Activated CD4-positive, CD25-positive, alpha-beta regulatory T cell treated with anti-CD3 and anti-CD28 coated beads, Interleukin-2, amount 50 U/mL, for 16 hours (primary cell): ENCODE data around the gene CAPN5.
"Not testable (repeated sequence)": the region's sequence is repeated elsewhere in the genome, so short reads cannot be mapped to it uniquely, and the experiment has no call there.

Source experiments
- DNase-seq: peaks from one replicate; pipeline ENCODE4 v3.0.0-alpha.2; 2020; ENCODE audit warnings: low read depth, low spot score

The CAPN5 gene

DNA sequence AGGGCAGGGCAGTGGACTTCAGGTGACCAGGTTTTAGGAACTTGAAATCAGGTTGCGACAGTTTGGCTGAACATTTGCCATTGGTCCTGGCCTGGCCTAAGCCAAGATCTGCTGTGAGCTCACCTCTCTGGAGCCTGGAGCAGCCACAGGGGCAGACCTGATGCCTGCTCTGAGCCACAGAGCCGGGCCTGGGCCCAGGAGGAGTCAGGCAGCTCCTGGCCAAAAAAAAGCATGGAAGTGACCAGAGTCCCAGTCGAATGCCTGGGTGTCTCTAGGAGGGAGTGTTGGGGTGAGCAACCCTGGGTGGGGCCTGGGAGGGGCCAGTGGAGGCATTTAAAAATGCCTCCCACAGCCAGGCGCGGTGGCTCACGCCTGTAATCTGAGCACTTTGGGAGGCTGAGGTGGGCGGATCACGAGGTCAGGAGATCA is 29.8 kb downstream of the CAPN5 start:
- no peak for DNase-seq

DNA sequence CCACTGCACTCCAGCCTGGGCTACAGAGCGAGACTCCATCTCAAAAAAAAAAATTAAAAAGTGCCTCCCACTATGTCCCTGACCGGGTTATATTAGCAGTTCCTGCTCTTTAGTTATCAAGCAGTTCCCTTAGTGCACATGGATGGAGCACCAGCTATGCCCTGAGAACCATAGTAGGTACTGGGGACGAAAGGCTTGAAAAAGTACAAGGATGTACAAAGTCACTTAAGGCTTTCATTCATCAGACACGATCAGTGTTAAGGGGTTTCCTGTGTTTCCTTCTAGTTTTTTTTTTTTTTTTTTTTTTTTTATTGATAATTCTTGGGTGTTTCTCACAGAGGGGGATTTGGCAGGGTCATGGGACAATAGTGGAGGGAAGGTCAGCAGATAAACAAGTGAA is 30.4 kb downstream of the CAPN5 start:
- DNase-seq = not testable (repeated sequence)

DNA sequence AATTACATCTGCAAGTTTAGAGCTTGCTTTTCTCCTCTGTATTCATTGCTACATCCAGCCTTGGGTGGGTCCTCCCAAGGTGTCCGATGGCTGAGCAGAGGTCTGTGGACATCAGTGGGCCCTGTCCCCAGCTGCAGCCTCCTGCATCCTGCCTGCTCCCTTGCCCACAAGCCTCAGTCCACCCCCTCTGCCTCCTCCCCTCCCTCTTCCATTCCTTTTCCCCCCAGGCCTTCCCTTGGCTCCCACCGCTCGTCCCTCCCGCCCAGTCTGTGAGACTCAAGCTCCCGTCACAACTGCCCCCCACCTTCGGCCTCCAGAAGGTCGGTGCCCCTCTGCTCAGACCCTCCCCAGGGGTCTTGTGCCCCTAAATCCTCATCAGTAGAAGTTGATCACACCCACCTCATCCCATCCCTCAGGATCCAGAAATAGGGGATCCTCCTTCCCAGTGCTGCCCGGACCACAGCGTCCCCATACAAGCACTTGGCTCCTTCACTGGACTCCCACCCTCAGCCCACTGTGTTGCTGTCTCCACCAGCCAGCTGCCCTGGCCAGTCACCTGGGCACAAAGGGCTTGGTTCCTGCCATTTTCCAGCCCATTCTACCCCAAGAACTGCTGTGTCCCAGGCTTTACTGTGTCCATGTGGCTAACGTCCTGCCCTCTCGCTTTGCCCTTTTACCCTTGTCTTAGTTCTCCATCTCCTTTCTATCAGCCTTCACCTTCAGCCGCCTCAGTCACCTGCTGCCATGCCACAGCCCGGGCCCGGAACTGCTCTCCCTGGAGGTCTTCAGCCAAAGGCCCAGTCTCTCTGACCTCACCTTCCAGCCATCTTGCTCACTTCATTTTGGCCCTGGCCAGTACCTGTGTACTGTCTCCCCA is 33.6 kb downstream of the CAPN5 start:
- no peak for DNase-seq

DNA sequence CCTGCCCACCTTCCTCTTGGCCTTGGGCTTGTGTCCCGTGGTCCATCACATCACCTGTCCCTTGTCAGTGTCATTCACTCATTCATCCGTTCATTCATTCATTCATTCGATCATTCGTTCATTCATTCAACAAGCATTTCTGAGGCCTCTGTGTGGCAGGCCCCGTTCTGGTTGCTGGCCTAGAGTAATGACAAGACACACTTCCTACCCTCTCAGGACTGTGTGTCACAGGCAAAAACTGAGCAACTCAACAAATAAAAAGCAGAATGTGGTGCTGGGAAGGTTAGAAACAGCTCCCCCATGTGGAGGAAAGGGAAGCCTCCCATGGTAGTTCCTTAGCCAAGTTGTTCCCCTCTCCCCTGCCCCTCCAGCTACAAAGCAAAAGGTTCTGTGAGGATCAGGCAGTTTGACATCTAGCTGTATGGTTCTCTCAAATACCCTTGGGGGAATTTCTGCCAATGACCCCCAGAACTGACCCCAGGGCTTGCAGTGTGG is 34.3 kb downstream of the CAPN5 start:
- DNase-seq = no peak

DNA sequence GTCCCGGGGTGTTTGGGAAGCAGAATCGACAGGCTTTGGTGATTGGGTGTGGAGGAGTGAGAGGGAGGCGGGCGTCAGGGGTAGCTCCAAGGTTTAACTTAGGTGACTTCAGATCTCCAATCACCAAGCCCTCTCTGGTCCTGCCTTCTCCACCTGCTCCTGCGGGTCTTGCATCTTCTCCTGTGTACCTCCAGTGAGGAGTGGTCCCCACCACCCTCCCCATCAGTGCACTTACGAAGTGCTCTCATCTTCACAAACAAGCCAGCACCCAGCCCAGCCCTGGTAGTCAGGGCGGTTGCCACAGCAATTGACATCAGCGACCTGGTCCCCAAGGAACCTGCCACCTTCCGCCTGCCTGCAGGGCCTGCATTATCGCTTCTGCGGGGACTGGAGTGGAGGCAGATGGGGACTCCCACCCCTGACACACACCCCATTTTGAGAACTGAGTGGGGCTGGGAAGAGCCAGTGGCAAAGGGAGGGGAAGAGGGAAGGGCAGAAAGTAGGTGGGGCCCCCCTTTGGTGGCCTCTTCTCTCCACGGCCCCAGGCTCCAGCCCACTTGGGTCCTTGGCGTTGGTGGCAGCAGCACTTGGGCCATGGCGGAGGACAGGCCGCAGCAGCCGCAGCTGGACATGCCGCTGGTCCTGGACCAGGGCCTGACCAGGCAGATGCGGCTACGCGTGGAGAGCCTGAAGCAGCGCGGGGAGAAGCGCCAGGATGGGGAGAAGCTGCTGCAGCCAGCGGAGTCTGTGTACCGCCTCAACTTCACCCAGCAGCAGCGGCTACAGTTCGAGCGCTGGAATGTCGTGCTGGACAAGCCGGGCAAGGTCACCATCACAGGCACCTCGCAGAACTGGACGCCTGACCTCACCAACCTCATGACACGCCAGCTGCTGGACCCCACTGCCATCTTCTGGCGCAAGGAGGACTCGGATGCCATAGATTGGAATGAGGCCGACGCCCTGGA is 35.8 kb downstream of the CAPN5 start, which contains the start of gene OMP:
Gene OMP (plus strand): TSS at position 595 of the 965 bp plus-strand sequence. CDS start 0 bp downstream, at position 595.
- DNase-seq = no peak

DNA sequence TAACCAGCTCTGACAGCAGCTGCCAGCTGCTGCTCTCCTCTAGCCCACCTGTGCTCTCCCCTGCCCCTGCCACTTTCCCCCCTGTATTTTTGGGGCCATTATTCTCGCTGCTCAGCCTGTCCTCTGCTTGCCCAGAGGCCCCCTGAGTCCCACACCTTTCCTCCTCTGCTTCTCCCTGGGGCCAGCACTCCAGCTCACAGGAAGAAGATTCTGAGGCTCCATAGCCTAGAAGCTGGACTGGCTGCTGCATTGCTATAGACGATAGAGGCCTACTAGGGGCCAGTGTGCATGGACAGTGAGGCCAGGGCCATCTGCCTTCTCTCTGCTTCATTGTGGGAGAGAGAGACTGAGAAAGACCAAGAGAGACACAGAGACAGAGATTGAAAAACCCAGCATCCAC is 36.5 kb downstream of the CAPN5 start:
- no peak for DNase-seq

DNA sequence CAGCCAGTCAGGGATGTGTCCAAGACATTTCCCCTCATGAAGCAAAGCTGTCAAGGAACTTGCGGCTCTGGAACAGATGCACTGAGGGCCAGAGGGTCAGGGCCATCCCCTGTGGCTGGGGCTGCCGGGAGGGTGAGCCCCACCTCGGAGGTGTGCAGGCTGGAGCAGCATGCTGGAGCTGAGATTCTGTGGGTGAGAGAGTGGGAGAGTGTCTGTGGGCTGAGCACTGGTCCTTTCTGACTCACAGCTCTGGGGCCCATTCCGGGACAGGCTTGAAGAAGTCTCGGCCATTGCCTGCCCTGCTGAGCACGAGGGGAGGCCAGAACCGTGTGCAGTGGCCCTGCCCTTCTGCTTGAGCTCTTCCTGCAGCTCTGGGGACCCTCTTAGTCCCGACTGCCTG is 38.0 kb downstream of the CAPN5 start:
- DNase-seq = no peak

DNA sequence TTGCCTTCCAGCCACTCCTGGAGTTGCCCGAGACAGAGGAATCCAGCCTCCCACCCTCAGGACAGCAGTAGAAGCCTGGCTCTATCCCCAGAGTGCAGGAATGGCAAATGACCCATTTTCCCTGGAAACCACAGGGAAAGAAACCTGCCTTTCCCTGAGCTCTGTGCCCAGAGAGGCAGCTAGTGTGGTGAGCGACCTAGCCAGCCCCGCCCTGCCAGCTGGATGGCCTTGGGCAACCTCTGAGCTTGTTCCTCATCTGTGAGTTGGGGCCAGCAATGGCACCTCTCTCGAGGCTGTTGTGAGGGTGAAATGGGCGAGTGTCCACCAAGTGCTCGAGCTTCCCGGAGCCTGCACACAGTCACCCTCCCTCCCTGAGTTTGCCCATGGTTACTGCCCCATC is 39.5 kb downstream of the CAPN5 start:
- no peak for DNase-seq

DNA sequence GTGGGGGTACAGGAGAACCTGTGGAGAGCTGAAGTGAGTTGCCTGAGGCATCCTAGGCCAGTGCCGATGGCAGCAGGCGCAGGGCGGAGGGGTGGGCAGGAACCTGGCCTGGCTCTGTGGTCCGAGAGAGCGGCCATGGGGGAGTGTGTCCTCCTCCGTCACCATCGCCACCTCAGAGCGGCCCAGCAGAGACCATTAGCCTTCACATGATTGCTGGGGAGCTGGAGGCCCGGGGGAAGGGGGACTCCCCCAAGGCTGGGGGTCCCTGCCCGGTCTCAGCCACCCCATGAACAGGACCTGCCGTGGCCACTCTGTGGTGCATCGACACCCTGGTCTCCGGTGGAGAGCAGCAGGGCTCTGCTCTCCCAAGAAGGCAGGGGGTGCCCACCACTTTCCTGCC is 40.0 kb downstream of the CAPN5 start:
- DNase-seq = no peak

DNA sequence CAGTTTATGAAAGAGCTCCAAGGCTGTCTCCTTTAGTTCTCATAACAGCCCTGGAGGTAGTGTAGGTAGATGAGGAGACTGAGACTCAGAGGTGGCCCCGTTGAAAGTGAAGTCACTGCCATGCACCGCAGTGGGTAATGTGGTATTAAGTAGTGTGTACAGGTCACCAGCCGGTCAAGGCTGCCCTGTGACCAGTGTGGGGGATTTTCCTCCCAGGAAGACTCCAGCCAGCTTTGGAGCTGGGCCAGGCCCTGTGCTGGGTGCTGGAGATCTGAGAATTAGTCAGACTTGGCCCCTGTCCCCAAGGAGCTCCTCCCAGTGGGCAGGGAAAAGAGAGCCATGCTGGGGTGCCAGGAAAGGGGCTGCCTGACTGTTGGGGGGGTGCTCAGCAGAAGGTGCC is 41.2 kb downstream of the CAPN5 start:
- no peak for DNase-seq

DNA sequence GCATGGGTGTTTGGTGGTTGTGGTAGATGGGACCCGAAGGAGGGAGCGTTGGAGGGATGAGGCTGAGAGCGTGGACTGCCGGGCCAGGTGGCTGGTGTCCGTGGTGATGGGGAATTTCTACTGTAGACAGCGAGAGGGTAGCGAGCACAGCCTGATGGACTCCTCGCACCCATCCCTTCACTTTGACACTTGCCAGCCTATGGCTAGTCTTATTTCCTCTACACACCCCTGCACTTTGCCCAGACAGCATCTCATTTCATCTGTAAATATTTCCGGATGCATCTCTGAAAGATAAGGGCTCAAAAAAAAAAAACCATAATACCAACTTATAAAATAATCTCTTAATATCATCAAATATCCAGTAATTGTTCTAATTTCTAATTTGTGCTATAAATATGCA is 41.7 kb downstream of the CAPN5 start:
- DNase-seq = no peak

DNA sequence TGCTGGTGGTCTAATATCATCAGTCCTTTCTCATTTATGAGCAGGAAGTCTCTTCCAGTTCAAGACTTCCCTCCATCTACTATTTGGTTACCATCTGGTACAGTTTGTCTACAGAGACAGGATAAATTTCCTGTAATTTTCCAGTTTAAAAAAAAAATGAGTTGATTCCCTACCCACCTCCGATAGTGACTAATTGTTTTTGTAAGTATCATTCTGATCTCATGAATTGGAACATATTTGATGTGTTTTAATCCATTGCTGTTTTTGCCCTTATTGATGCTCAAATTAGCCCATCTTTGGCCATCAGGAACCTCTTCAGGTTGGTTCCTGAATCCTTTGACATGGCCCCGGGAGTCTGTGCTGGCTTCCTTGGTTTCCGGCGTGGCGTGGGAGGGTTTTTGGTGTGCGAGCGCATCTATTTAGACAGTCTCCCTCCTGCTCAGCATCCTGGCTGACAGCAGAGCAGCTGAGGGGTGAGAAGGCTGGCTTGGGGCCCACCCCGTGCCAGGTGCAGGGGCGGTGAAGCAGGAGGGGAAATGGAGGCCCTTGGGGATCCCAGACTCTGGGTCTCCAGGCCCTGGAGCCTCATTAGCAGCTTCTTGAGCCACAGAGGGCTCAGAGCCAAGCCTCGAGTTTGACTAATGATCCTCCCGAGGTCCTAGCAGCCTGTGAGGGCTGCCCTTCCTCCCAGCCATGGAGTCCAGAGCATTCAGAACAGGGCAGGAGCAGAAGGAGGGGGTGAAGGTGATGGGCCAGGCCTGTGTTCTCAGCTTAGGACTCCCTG is 42.7 kb downstream of the CAPN5 start:
- no peak for DNase-seq

DNA sequence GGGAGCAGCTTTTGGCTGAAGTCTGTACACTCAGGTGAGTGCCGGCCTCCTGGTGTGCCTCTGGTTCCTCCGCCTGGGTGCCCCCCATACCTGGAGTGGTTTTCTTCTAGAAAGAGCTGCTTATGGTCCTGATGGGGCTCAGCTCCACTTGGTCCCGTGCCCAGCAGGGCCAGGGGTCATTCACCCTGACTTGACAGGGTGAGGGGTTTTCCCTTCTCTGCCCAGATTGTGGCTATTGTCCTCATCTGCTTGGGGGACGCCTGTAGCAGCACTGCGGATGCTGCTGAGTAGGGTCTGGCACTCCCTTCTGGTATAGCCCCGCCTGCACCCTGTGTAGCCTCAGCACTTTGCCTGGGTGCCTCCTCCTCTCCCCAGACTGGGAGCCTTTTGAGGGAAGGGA is 44.1 kb downstream of the CAPN5 start:
- no peak for DNase-seq

DNA sequence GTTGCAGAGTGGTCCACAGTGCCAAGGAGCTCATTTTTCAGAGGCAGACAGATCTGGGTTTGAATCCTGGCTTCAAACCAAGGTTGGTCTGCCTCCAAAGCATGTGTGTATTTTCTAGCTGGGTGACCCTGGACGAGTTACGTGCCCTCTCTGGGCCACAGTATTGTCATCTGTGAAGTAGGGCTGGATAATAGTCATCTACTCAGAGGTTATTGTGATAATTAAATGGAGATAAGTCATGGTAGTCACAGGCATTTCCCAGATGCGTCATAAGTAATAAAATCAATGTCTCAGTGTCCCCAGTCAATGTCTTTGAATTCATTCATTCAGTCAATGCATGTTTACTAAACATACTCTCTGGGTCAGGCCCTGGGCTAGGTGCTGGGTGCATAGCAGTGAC is 44.5 kb downstream of the CAPN5 start:
- no peak for DNase-seq

DNA sequence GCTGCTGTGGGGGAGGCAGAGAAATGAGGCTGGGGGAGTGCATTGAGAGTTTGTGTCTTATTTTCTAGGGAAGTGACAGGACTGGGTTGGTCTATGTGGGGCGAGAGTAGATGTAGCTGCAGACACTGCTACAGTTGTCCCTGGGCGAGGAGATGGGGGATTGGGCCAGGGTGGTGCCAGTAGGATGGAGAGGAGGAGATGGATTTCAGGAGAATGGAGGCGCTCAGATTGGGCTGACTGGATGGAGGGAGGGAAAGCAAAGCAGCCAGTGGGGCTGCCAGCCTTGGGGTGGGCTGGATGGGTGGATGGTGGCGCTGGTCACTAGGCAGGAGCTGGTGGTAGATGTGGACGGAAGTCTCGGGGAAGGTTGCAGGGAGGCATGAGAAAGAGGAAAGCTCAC is 45.2 kb downstream of the CAPN5 start:
- no peak for DNase-seq

DNA sequence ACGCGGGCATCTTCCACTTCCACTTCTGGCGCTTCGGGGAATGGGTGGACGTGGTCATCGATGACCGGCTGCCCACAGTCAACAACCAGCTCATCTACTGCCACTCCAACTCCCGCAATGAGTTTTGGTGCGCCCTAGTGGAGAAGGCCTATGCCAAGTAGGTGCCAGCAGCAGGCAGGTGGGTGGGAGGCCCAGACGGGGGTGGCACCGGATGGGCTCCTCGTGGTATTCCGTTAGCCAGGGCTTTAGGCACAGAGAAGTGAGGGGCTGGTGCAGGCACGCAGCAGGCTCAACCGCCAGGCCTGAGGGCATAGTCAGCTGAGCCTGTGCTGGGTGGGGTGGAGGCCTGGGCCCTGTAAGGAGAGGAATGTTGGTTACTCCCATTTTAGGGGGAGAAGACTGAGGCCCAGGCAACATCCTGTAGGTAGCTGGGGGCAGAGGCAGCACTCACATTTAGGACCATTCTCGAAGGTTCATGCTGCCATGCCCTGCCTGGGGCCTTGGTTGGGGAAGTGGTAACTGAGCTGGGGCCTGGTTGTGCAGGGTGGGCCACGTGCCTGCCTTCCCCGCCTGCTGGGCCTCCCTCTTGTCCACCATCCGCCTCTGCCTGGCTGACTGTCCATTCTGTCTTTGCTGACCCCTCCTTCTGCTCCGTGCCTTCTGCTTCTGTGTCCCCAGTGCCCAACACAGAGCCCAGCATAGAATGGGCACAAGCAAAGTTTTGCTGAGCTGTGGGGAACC is 46.0 kb downstream of the CAPN5 start:
- DNase-seq = no peak

DNA sequence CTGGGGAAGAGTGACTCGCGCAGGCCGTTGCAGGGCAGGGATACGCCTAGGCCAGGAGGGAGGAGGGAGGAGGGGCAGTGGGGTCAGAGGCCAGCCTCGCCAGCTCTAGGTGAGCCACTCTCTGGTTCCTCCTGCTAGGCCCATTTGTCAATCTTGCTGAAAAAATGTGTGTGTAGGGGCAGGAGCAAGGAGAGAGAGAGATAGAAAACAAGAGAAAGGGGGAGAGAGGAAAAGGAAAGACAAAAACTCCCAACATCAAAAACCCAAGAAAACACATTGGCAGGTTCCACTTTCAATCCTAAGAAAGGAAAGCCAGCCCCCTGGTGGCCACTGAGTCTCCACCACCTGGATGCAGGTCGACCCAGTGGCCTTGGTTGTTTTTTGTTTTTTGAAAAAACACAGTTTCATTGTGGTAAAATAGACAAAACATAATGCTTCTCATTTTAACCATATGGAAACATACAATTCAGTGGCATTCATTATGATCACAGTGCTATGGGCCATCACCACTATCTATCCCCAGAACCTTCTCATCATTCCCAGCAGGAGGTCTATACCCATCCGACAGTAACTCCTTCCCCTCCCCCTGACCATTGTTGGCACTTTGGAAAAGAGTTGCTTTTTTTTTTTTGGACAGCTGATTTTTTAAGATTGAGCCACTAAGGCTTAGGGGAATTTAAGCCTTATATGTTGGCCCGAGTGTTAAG is 46.8 kb downstream of the CAPN5 start:
- DNase-seq = no peak

DNA sequence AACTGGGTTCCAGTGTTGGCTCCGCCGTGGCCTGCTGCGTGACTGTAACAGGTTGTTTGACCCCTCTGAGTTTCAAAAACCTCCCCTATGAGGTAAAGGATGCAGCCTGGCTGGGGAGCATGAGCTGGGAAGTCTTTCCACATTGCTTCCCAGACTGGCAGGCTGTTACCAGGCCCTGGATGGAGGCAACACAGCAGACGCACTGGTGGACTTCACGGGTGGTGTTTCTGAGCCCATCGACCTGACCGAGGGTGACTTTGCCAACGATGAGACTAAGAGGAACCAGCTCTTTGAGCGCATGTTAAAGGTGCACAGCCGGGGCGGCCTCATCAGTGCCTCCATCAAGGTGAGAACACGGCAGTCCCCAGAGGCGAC is 47.3 kb downstream of the CAPN5 start:
- DNase-seq = no peak

DNA sequence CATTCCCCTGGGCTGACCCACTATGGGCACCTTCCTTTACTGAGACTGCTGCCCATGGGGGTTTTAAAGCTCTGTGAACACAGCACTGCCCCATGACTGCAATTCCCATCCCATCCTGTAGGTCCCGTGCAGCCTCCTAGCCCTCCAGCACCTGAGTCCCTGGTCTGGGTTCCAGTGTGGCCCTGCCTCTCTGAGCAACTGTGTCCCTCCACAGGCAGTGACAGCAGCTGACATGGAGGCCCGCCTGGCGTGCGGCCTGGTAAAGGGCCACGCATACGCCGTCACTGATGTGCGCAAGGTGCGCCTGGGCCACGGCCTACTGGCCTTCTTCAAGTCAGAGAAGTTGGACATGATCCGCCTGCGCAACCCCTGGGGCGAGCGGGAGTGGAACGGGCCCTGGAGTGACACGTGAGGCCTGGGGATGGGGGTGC is 48.4 kb downstream of the CAPN5 start:
- DNase-seq = no peak

DNA sequence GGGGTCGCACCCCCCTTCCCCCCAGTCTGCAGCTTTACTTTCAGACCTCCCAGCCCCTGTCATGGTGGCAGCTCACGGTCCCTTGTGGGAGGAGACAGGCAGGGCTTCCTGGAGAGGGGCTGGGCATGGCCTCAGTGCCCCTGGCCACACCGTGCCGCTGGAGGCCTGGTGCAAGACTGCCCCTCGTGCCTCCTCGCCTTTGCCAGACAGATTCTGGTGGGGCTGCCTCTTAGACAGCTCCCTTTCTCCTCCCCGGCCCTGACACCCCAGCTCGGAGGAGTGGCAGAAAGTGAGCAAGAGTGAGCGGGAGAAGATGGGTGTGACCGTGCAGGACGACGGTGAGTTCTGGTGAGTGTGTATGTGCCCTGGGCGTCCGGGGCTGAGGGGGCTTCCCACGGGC is 49.2 kb downstream of the CAPN5 start:
- DNase-seq = no peak
